PC-9 (cell line): Measurements from ENCODE around the gene CCDC87.
"Not testable (repeated sequence)": the region's sequence is repeated elsewhere in the genome, so short reads cannot be mapped to it uniquely, and the experiment has no call there.

Experiments
- EZH2 ChIP-seq: fragments of 200-600 bp; sonication (generic); IDR thresholded peaks from 2 replicates; pipeline ENCODE4 v1.8.0; 2017; ENCODE audit warnings: antibody characterized with exemption, low read depth
- TF ChIP-seq, protein P1 (sequence below): fragments of 200-600 bp; sonication (generic); conservative IDR thresholded peaks from 2 replicates; pipeline ENCODE4 v1.6.1; 2017; ENCODE audit warnings: mixed run types, antibody characterized with exemption, mild to moderate bottlenecking, moderate library complexity

DNA sequence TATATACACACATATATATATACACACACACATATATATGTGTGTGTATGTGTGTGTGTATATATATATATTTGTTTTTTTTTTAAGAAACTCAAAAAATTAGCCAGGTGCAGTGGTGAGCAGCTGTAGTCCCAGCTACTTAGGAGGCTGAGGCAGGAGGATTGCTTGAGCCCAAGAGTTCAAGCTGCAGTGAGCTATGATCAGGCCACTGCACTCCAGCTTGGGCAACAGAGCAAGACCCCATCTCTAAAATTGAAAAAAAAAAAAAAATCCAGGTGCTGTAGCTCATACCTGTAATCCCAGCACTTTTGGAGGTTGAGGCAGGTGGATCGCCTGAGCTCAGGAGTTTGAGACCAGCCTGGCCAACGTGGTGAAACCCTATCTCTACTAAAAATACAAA lies 3.5 kb downstream of the CCDC87 start:
- TF ChIP-seq, protein P1, sequence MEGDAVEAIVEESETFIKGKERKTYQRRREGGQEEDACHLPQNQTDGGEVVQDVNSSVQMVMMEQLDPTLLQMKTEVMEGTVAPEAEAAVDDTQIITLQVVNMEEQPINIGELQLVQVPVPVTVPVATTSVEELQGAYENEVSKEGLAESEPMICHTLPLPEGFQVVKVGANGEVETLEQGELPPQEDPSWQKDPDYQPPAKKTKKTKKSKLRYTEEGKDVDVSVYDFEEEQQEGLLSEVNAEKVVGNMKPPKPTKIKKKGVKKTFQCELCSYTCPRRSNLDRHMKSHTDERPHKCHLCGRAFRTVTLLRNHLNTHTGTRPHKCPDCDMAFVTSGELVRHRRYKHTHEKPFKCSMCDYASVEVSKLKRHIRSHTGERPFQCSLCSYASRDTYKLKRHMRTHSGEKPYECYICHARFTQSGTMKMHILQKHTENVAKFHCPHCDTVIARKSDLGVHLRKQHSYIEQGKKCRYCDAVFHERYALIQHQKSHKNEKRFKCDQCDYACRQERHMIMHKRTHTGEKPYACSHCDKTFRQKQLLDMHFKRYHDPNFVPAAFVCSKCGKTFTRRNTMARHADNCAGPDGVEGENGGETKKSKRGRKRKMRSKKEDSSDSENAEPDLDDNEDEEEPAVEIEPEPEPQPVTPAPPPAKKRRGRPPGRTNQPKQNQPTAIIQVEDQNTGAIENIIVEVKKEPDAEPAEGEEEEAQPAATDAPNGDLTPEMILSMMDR, result not testable (repeated sequence)
- TF ChIP-seq EZH2, result not testable (repeated sequence)
